BE2C (cell line): ENCODE measurements around the gene PRDM16.

Experiments used
- DNase-seq: peaks from one replicate; pipeline ENCODE4 v3.0.0-alpha.2; 2020
- H3K27me3 ChIP-seq: fragments of 250-450 bp; sonication (Bioruptor Pico); 2 replicates; pipeline ENCODE4 v1.5.1; 2020; ENCODE audit warnings: mild to moderate bottlenecking
- H3K36me3 ChIP-seq: fragments of 250-450 bp; sonication (Bioruptor Pico); 2 replicates; pipeline ENCODE4 v1.5.1; 2020; ENCODE audit warnings: mild to moderate bottlenecking
- H3K4me1 ChIP-seq: fragments of 250-450 bp; sonication (Bioruptor Pico); 2 replicates; pipeline ENCODE4 v1.5.1; 2020
- H3K4me3 ChIP-seq: 2 replicates; pipeline ENCODE4 v1.5.1; 2011; ENCODE audit warnings: low read depth, low read length
- H3K9me3 ChIP-seq: fragments of 250-450 bp; sonication (Bioruptor Pico); 2 replicates; pipeline ENCODE4 v1.5.1; 2020
- TF ChIP-seq, protein P1 (sequence below): IDR thresholded peaks from 2 replicates; pipeline ENCODE4 v1.5.1; 2012; ENCODE audit warnings: mild to moderate bottlenecking, low read depth, low read length

Gene PRDM16

DNA sequence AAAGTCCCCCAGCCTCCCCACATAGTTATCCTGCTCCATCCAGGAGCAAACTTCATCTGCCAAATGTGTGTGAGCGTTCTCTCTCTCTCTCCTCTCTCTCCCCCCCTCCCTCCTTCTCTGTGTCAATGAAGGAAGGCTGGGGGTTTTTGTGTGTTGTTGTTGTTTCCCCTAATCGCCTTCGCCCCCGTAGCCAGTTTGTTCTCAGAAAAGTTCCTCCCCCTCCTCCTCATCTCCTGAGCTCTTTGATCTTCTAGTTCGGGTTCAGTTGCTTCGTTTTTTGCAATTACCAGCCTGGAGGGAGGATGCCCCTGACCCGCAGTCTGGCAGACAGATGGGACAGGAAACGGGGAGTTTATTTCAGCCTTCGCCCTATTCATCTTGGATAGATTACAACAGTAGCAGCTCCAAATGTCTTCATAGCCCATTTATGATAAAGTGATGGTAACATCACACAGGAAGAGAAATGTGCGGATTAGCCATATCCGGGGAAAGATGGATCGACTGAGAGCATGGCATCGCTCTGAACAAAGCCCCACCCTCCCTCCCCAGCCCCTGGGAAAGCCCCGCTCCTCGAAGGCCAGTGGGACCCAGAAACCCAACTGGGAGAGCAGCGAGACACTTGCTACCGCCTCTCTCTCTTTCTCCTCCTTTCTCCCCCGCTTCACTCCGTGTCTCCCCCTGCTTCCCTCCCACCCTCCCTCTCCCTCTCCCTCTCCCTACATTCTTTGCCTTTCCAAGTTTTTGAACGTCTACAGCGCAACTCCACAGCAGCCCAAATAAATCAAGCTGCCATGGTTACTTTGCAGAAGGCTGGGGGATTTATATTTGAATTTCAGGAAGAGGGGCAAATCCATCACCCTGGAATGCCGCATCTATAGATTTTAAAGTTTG lies 245.7 kb downstream of the PRDM16 start:
- Histone ChIP-seq H3K4me3 (no peak overlapping the region), H3K27me3 (peaks cover 4% of the 10 kb centered on the region; the same call in 1 of the 2 replicates), H3K36me3 (no peaks in the 10 kb centered on the region), H3K9me3 (no peaks in the 10 kb centered on the region), H3K4me1 (no peaks in the 10 kb centered on the region)
- TF ChIP-seq, protein P1, sequence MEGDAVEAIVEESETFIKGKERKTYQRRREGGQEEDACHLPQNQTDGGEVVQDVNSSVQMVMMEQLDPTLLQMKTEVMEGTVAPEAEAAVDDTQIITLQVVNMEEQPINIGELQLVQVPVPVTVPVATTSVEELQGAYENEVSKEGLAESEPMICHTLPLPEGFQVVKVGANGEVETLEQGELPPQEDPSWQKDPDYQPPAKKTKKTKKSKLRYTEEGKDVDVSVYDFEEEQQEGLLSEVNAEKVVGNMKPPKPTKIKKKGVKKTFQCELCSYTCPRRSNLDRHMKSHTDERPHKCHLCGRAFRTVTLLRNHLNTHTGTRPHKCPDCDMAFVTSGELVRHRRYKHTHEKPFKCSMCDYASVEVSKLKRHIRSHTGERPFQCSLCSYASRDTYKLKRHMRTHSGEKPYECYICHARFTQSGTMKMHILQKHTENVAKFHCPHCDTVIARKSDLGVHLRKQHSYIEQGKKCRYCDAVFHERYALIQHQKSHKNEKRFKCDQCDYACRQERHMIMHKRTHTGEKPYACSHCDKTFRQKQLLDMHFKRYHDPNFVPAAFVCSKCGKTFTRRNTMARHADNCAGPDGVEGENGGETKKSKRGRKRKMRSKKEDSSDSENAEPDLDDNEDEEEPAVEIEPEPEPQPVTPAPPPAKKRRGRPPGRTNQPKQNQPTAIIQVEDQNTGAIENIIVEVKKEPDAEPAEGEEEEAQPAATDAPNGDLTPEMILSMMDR: no peak
- no peak for DNase-seq

DNA sequence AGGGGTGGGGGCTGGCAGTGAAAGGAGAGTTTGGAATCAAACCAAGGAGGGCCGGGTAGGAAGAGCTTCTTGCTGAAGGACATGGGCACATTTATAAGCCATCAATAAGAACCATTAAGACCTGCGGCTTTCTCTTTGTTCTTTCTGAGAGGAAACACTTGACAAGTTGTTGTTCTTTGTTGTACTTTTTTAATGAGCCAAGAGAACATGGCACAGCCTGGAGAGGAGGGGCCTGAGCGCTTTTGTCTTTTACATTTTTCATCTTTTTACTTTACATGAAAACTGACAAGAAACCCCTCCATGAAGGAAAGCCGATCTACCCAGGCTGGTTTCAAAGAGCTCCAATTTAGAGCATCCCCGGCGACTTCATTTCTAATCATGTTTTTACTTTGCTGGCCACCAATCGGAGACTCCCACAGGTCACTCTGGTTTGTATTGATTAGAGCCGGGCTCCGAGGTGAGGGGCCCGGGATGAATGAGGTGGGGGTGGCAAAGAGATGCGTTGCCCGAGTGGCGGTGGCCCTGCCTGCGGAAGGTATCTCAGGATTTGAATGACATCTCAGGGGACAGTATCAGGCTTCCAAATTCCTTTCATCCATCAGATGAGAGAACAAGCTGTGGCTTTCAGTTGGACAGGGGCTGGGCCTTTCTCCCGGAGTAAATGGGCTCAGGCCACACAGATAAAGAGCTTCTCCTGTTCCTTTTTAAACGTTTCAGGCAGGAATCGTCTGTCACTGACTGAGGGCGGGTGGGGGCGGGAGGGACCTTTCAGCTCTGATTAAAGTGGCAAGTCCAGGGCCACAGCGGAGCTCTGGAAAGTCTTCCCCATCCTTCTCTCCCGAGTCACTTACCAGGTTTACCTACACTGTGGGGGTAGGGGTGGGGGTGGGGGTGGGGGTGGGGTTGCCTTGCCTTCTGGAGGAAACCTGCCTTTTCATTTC lies 246.7 kb downstream of the PRDM16 start:
- no peaks in the 10 kb centered on the region for H3K36me3 ChIP-seq
- H3K27me3 ChIP-seq: peaks cover 4% of the 10 kb centered on the region; the same call in 1 of the 2 replicates
- no peaks in the 10 kb centered on the region for H3K9me3 ChIP-seq
- no peak overlapping the region for H3K4me3 ChIP-seq
- TF ChIP-seq, protein P1: no peak
- DNase-seq: no peak
- no peaks in the 10 kb centered on the region for H3K4me1 ChIP-seq

DNA sequence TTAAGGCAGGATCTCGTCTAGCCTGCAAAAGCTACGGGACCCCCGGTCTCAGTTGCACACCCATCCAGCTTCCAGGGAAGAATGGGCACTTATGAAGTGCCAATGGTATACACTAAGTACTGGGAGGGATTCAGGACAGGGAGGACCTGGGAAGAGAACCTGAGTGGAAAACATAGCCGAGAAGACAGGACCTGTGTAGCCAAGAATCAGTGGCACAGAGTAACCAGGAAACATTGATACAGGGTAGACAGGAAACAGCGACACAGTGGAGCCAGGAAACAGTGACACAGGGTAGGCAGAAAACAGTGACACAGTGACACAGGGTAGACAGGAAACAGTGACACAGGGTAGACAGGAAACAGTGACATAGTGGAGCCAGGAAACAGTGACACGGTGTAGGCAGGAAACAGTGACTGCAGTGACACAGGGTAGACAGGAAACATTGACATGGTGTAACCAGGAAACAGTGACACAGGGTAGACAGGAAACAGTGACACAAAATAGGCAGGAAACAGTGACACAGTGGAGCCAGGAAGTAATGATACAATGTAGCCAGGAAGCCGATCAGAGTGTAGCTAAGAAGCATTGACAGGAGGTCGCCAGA lies 247.4 kb downstream of the PRDM16 start:
- no peak overlapping the region for H3K4me3 ChIP-seq
- H3K27me3 ChIP-seq: peaks cover 4% of the 10 kb centered on the region; the same call in 1 of the 2 replicates
- no peaks in the 10 kb centered on the region for H3K4me1 ChIP-seq
- no peaks in the 10 kb centered on the region for H3K9me3 ChIP-seq
- TF ChIP-seq, protein P1: no peak
- DNase-seq: no peak
- H3K36me3 ChIP-seq: no peaks in the 10 kb centered on the region

GRCh38 chr1:3317456-3317855 lies 248.5 kb downstream of the PRDM16 start:
- TF ChIP-seq, protein P1: no peak
- no peak for DNase-seq
- H3K36me3 ChIP-seq: no peaks in the 10 kb centered on the region
- H3K9me3 ChIP-seq: no peaks in the 10 kb centered on the region
- H3K4me1 ChIP-seq: no peaks in the 10 kb centered on the region
- peaks cover 4% of the 10 kb centered on the region; the same call in 1 of the 2 replicates for H3K27me3 ChIP-seq
- no peak overlapping the region for H3K4me3 ChIP-seq

GRCh38 chr1:3318329-3318728 lies 249.3 kb downstream of the PRDM16 start:
- peaks cover 4% of the 10 kb centered on the region; the same call in 1 of the 2 replicates for H3K27me3 ChIP-seq
- H3K4me1 ChIP-seq: no peaks in the 10 kb centered on the region
- no peak for DNase-seq
- H3K9me3 ChIP-seq: no peaks in the 10 kb centered on the region
- no peak overlapping the region for H3K4me3 ChIP-seq
- H3K36me3 ChIP-seq: no peaks in the 10 kb centered on the region
- TF ChIP-seq, protein P1: no peak
